Measurements from ENCODE around the gene GPX4.

GRCh38 chr19:1088416-1089010, 15.3 kb upstream of the GPX4 start:
- no peak for TF ChIP-seq POLR2AphosphoS5 (IDR thresholded peaks at IDR 0.05; ENCODE audit: low read depth, low read length)
- no peak for TF ChIP-seq REST (IDR thresholded peaks at IDR 0.05; ENCODE audit: insufficient read depth in 1 of 2, low read depth in 2 of 2, low read length in 2 of 2)
